ENCODE data around the gene DEDD2.
A peak's percentile ranks its signal among the peaks of the same experiment; 100 is the strongest.
"Not testable (repeated sequence)": the region's sequence is repeated elsewhere in the genome, so short reads cannot be mapped to it uniquely, and the experiment has no call there.

DEDD2 gene

GRCh38 chr19:42217520-42218437 lies at the start of gene DEDD2:
DEDD2 (minus strand) TSS chr19:42217677; CDS start chr19:42217007, 670 bp downstream.
- peak; percentile 96 for DNase-seq (ENCODE audit: low spot score)

- DNase-seq (ENCODE audit: low spot score) = not testable (repeated sequence)
These were observed 49.6 kb upstream of the DEDD2 start for GRCh38 chr19:42266928-42267603.

DNA sequence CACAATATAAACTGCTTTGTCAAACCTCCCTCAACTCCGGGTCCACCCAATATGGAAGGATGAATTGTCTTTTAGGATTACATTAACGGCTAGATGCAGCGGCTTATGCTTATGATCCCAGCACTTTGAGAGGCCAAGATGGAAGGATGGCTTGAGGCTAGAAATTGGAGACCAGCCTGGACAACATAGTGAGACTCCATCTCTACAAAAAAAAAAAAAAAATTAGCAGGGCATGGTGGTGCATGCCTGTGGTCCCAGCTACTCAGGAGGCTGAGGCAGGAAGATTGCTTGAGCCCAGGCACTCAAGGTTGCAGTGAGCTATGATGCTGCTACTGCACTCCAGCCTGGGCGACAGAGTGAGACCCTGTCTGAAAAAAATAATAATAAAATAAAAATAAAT lies 48.6 kb upstream of the DEDD2 start:
- not testable (repeated sequence) for DNase-seq (ENCODE audit: low spot score)

- DNase-seq (ENCODE audit: low spot score) = no peak
These were observed 44.3 kb upstream of the DEDD2 start for GRCh38 chr19:42261763-42262162.

DNA sequence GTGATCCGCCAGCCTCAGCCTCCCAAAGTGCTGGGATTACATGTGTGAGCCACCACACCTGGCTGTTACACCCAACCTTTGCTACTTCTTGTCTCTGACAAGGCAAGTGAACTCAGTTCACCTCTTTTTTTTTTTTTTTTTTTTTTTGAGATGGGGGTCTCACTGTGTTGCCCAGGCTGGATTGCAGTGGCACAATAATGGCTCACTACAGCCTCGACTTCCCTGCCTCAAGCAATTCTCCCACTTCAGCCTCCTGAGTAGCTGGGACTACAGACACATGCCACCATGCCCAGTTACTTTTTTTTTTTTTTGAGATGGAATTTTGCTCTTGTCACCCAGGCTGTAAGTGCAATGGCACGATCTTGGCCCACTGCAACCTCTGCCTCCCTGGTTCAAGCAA lies 40.4 kb upstream of the DEDD2 start:
- DNase-seq (ENCODE audit: low spot score) = not testable (repeated sequence)

- no peak for DNase-seq (ENCODE audit: low spot score)
These were observed 38.6 kb upstream of the DEDD2 start for GRCh38 chr19:42255766-42256745.

- no peak for DNase-seq (ENCODE audit: low spot score)
These were observed 37.6 kb upstream of the DEDD2 start, which contains the start of gene ERF for GRCh38 chr19:42254850-42255765. ERF (minus strand) TSS chr19:42255128; CDS start chr19:42254999, 129 bp downstream.

DNA sequence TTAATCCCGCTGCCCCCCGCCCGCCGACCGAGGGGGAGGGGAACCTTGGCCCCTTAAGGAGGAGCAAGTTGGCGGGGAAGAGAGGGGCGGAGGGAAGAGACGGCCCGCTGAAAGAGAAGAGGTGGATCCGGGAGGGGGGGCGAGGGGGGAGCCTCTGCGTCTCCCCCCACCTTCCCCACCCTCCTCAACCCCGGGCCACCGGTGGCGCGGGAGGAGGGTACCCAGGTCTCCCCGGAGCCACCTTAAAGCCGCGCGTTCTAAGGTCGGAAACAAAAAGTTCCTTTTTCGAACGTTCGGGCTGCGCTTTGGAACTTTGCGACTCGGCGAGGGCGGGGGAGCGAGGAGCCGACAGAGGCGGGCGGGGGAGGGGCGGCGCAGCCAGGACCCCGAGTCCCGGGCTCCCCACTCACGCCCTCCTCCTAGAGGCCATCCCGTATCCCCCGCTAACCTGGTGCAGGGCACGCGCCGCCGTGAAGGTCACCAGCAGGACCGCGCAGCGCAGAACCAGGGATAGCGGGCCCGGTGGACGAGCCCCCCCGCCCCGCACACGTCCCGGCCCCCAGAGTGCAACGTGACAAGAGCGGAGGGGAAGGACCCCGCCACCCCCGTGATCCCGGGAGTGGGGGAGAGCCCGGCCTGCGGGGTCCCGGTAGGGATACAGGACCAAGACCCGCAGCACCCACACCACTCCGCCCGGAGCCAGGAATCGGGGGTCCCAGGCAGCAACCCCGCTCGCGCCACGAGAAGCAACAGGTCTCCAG lies 36.8 kb upstream of the DEDD2 start:
- no peak for DNase-seq (ENCODE audit: low spot score)

DNA sequence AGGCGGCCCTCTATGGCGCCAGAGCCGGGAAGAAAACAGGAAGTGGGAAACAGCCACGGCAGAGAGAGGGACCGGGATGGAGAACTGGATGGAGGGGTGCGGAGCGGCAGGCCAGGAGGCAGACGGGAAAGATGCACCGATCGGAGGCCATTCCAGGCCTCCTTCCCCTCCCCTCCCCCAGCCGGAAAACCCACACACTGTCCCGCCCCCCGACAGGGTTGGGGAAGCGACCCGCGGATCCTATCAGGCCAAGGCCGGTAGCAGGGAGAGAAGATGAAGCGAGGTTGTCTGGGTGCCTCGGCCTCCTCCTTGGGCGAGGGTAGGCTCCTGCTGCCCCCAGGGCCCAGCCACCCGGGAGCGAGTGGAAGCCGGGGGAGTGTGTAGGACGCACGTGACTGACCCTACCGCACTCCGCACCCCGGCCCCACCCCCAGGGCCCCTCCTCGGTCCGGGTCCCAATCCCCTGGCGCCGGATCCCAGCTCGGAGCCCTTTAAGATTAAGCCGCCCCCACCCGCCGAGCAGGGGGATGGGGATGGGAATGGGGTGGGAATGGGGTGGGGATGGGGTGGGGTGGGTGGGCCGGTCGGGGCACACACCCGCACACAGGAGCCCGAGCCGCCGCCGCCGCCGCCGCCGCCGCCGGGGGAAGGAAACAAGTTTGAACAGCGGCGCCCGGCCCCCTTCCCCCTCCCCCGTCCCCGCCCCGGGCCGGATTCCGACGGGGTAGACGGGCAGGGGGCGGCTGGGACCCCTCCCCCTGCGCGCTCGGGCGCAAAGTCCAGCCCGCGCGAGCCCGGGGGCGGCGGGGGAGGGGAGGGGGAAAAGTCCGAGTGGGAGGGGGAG lies 36.0 kb upstream of the DEDD2 start:
- DNase-seq (ENCODE audit: low spot score) = peak; percentile 51

DNA sequence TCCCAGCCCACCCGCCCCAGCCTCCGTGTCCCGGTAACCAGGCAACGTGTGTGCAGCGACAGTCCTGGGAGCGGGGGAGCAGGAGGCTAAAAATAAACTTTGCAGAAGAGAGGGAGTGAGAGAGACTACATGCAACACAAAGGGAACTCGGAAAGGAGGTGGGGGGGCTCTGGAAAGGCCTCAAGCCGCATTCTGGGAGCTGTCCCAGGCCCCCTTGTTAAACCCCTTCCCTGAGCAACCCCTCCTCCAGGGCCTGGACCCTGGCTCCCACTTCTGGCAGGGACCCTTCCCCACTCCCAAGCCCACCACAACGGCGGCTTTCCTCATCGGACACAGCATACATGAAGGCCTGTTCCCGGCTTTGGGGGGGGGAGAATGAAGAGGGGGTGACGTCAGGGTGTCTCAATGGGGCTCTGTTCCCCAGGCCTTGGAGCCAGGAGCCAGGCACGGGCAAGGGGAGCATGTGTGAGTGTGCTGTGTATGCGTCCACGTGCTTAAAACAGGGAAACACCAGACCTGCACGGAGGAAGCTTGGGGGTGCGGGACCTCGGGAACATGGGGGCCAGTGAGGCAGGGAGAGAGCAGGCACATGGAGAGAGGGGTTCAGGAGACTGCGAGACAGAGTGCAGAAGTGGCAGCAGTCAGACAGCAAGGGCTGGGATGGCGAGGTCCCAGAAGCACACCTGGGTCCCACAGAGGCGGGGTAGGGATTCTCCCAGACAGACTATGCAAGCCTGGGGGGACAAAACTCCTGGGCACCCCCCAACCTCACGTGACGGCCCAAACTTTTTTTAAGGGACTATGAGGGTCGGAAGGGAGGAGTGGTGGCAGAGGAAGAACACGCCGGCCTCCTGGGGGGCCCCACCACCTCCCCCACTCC lies 35.1 kb upstream of the DEDD2 start:
- no peak for DNase-seq (ENCODE audit: low spot score)

DNA sequence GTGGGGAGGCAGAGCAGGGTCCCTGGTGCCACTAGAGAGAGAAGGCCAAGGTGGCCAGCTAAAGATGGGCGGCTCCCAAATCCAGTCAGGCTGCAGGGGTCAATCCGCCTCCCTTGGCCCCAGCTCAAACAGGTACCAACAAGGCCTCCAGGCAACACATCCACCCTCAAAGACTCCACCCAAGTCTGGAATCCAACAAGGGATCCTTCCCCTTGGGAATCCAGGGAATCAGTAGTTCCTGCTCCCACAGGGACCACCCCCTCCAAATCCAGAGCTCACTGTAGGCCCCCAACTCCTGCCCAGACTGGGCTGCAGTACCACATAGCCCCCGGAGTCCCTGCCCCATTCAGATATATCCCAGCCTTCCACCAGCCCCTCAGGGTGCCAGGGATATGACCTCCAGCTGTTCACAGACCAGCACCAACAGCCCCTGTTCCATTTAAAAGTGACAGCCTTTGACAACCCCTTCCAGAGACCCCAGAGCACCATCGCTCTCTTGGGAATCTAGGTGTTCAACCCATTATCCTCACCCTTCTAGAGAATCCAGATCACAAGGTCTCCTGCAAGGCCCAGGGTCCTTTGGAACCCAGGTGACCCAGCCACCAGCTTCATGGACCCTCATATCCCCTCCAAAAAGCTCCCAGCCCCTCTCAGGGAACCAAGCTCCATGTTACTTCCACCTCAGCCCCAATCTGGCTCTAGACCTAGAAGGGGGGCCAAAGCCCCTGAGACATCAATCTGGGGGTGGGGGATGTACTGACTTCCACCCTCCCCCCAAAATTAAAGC lies 34.3 kb upstream of the DEDD2 start:
- DNase-seq (ENCODE audit: low spot score) = peak; percentile 2

DNA sequence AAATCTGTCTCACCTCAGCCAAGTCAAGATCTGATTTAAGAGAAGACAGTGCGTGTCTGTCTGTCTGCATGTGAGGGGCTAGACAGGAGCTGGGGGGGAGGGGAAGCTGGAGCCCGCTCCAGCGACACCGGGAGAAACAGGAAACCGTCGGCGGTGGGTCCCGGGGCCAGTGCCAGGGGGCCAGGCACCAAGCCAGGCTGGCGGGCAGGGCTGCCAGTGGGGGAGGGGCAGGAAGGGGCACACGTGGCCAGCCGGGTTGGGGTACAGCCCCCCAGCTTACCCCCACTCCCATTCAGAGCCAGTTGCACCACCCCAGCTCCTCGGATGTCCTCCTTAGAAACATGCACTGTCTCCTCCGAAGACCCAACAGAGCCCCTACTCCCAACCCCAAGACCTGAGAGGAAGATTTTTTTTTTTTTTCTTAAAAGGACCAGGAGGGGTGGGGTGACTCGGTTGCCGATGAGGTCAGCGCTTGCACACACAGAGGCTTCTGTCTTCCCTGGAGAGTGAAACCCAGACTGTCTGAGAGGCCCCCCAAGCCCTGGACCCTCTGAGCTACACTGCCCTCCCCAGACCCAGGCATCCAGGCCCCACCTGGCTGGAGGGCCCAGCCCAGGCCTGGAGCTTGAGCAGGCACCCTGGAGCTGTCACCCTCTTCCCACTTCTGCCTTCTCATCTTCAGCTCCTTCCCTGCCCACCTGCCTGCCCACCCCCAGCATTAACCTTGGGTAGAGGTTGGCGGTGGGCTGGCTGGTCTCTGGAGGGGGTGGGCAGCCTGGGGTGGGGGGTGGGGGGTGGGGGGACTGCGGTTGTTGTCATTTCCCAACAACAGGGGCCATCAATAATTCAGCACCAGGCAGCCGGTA lies 33.4 kb upstream of the DEDD2 start:
- peak; percentile 55 for DNase-seq (ENCODE audit: low spot score)

- DNase-seq (ENCODE audit: low spot score) = no peak
These were observed 32.7 kb upstream of the DEDD2 start for GRCh38 chr19:42250183-42250665.

DNA sequence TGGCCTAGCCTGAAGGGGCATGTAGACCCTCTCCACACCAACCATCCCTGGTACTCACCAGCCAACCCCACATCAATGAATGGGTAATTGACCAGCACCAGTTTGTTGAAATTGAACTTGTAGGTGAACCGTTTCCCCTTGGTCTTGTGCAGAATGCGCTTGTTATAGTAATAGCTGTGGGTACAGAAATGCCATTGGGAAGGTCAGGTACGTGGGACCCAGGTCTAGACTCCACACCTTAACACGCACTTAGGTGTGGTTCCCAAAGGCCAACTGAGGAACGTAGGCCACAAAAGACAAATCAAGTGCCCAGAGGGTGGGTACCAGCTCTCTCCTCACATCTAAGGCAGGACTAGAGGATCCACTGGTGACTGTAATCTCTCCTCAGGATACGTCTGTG lies 32.3 kb upstream of the DEDD2 start:
- no peak for DNase-seq (ENCODE audit: low spot score)

DNA sequence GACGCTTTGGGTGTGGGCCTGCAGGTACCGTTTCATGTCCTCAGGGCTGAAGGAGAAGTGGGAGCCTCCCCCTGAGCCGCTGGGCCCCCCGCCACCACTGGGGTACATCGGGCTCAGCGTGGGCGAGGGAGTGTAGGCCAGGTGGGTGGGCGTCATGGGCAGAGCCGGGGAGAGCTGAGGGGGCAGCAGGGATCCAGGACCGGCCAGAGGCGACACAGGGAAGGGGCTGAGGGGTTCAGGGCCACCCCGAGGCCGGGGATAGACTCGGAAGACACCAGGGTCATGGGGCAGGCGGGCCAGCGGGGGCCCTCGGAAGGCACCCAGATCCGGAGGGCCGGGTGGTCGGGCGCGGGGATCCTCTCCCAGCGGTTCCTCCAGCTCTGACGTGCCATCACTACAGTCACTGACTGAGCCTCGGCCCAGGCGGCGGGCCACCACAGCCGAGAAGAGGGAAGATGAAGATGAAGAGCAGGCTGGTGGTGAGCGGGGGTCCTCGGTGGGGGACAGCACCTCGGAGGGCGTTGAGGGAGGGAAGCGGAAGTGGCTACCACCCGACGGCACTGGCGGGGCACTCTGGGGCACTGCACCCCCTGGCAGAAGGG lies 31.8 kb upstream of the DEDD2 start:
- peak; percentile 2 for DNase-seq (ENCODE audit: low spot score)
